Measurements from ENCODE around the gene PLB1. TPM values are rescaled to one million over a fixed set of nuclear protein-coding genes. Genes with fewer than 3 reads are reported as not detected.

PLB1 gene
- total and polyA plus RNA-seq, 2 donors (not counting 1 experiment from before 2014, with no cell fraction given) = 0.25 to 0.51 TPM

GRCh38 chr2:28516950-28517349 is 21.1 kb downstream of the PLB1 start:
- DNase-seq = no peak
- H3K9ac ChIP-seq (ENCODE audit: low read length) = no peak overlapping the region
- no peak overlapping the region for H2AFZ ChIP-seq (ENCODE audit: insufficient read depth, low read depth, low read length, poor library complexity, severe bottlenecking)
- no peaks in the 10 kb centered on the region for H3K4me1 ChIP-seq (ENCODE audit: control insufficient read depth in 2 of 2, insufficient read depth in 2 of 2, low read length in 2 of 2)
- no peak overlapping the region for H3K27ac Mint-ChIP-seq
- no peak overlapping the region for H3K4me3 Mint-ChIP-seq
- H3K9me3 ChIP-seq (ENCODE audit: control extremely low read depth in 1 of 3, control insufficient read depth in 2 of 3, insufficient read depth in 1 of 3, low read length in 2 of 3) = peaks cover 0 to 2% (median 0%) of the 10 kb centered on the region in 3 donors
- POLR2A ChIA-PET = no interaction called here
- CTCF ChIA-PET = no interaction called here
- H3K79me2 ChIP-seq (ENCODE audit: control insufficient read depth, insufficient read depth, low read length) = no peaks in the 10 kb centered on the region
- peaks cover 9% of the 10 kb centered on the region for H3K9me3 Mint-ChIP-seq (ENCODE audit: insufficient read depth)
- H3K27ac ChIP-seq (ENCODE audit: low read length in 2 of 2) = no peak overlapping the region
- peaks cover 0 to 25% (median 3%) of the 10 kb centered on the region in 4 experiments for H3K27me3 ChIP-seq (replicated peaks in 1 of 4; ENCODE audit: control extremely low read depth in 1 of 4, control insufficient read depth in 3 of 4, insufficient read depth in 4 of 4, low read length in 3 of 4)
- H4K20me1 ChIP-seq (ENCODE audit: control insufficient read depth, insufficient read depth, low read length, poor library complexity, severe bottlenecking) = no peaks in the 10 kb centered on the region
- ATAC-seq (ENCODE audit: low read depth) = no peak
- intact Hi-C loops (cut with micrococcal nuclease) = no loop called here
- WGBS (ENCODE audit: insufficient coverage) = 97% methylated on average over 5 of the region's 6 CpGs
- peaks cover 60% of the 10 kb centered on the region for H3K27me3 Mint-ChIP-seq
- no peaks in the 10 kb centered on the region for H3K4me1 Mint-ChIP-seq
- H3K4me3 ChIP-seq (ENCODE audit: control extremely low read depth in 1 of 5, extremely low read depth in 1 of 5, insufficient read depth in 1 of 5, low read depth in 2 of 5, low read length in 4 of 5) = no peak overlapping the region
- no peak overlapping the region for H3K4me2 ChIP-seq (replicated peaks; ENCODE audit: low read depth, low read length, poor library complexity, severe bottlenecking)
- no peak for TF ChIP-seq EZH2 (IDR thresholded peaks at IDR 0.05; ENCODE audit: borderline replicate concordance, insufficient read depth, low read depth, low read length, poor library complexity, severe bottlenecking)
- no peaks in the 10 kb centered on the region for H3K36me3 ChIP-seq (replicated peaks in 1 of 2; ENCODE audit: control extremely low read depth in 1 of 2, control insufficient read depth in 1 of 2, extremely low read depth in 1 of 2, insufficient read depth in 2 of 2, low read length in 1 of 2)

DNA sequence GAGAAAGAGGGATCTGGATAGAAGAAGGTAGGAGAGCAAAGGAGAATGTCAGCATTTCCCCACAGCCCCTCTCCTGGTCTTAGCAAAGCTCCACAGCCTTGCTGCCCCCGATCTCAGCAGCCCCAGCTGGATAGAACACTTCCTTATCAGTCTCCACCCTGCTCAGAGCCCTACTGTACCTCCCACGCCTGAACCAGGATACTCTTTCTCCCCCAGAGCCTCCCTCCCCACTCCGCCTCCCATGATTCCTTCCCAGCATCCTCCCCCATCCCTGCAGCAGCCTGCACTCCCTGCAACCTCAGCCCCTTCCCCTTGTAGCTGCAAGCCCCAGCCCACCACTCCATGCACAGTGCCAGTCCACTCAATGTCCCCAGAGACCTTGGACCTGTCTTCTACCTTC is 25.8 kb downstream of the PLB1 start:
- no peak overlapping the region for H3K4me3 Mint-ChIP-seq
- Histone ChIP-seq H3K4me3 (ENCODE audit: control extremely low read depth in 1 of 5, extremely low read depth in 1 of 5, insufficient read depth in 1 of 5, low read depth in 2 of 5, low read length in 4 of 5) (no peak overlapping the region), H3K9me3 (ENCODE audit: control extremely low read depth in 1 of 3, control insufficient read depth in 2 of 3, insufficient read depth in 1 of 3, low read length in 2 of 3) (no peaks in the 10 kb centered on the region), H3K4me2 (replicated peaks; ENCODE audit: low read depth, low read length, poor library complexity, severe bottlenecking) (no peak overlapping the region), H4K20me1 (ENCODE audit: control insufficient read depth, insufficient read depth, low read length, poor library complexity, severe bottlenecking) (no peaks in the 10 kb centered on the region), H3K36me3 (replicated peaks in 1 of 2; ENCODE audit: control extremely low read depth in 1 of 2, control insufficient read depth in 1 of 2, extremely low read depth in 1 of 2, insufficient read depth in 2 of 2, low read length in 1 of 2) (no peaks in the 10 kb centered on the region), H3K27ac (ENCODE audit: low read length in 2 of 2) (no peak overlapping the region), H3K27me3 (replicated peaks in 1 of 4; ENCODE audit: control extremely low read depth in 1 of 4, control insufficient read depth in 3 of 4, insufficient read depth in 4 of 4, low read length in 3 of 4) (peaks cover 0 to 34% (median 3%) of the 10 kb centered on the region in 4 experiments), H3K9ac (ENCODE audit: low read length) (no peak overlapping the region), H2AFZ (ENCODE audit: insufficient read depth, low read depth, low read length, poor library complexity, severe bottlenecking) (no peak overlapping the region), H3K79me2 (ENCODE audit: control insufficient read depth, insufficient read depth, low read length) (no peaks in the 10 kb centered on the region), H3K4me1 (ENCODE audit: control insufficient read depth in 2 of 2, insufficient read depth in 2 of 2, low read length in 2 of 2) (no peaks in the 10 kb centered on the region)
- no peak for ATAC-seq (ENCODE audit: low read depth)
- DNase-seq = no peak
- CTCF ChIA-PET = no interaction called here
- intact Hi-C loops (cut with micrococcal nuclease) = no loop called here
- no peaks in the 10 kb centered on the region for H3K9me3 Mint-ChIP-seq (ENCODE audit: insufficient read depth)
- H3K4me1 Mint-ChIP-seq = no peaks in the 10 kb centered on the region
- TF ChIP-seq EZH2 (IDR thresholded peaks at IDR 0.05; ENCODE audit: borderline replicate concordance, insufficient read depth, low read depth, low read length, poor library complexity, severe bottlenecking) = no peak
- TF ChIP-seq, protein P1, sequence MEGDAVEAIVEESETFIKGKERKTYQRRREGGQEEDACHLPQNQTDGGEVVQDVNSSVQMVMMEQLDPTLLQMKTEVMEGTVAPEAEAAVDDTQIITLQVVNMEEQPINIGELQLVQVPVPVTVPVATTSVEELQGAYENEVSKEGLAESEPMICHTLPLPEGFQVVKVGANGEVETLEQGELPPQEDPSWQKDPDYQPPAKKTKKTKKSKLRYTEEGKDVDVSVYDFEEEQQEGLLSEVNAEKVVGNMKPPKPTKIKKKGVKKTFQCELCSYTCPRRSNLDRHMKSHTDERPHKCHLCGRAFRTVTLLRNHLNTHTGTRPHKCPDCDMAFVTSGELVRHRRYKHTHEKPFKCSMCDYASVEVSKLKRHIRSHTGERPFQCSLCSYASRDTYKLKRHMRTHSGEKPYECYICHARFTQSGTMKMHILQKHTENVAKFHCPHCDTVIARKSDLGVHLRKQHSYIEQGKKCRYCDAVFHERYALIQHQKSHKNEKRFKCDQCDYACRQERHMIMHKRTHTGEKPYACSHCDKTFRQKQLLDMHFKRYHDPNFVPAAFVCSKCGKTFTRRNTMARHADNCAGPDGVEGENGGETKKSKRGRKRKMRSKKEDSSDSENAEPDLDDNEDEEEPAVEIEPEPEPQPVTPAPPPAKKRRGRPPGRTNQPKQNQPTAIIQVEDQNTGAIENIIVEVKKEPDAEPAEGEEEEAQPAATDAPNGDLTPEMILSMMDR (IDR thresholded peaks at IDR 0.05) = no peak
- whole genome bisulfite sequencing (ENCODE audit: insufficient coverage) = 47% methylated on average over 3 of the region's 3 CpGs
- H3K27ac Mint-ChIP-seq = no peak overlapping the region
- H3K27me3 Mint-ChIP-seq = peaks cover 54% of the 10 kb centered on the region
- POLR2A ChIA-PET = no interaction called here
